ENCODE data around the gene PPIL1.

The PPIL1 gene

GRCh38 chr6:36874443-36875249, at the start of gene PPIL1 (continued):
- no peak for TF ChIP-seq ZNF776 (tag by site-specific recombination; IDR thresholded peaks at IDR 0.05; ENCODE audit: borderline replicate concordance)
- no peak for TF ChIP-seq PRDM1 (tag by site-specific recombination; IDR thresholded peaks at IDR 0.05)
- no peak for TF ChIP-seq ZNF174 (tag by site-specific recombination; IDR thresholded peaks at IDR 0.05)
- 0 out of 2 replicates have a peak, but pooled peaks have one; percentile 14 for TF ChIP-seq ZNF677 (tag by site-specific recombination; IDR thresholded peaks at IDR 0.05)
- TF ChIP-seq GFI1B (tag by site-specific recombination; IDR thresholded peaks at IDR 0.05), result peak; percentile 68
- TF ChIP-seq ZNF510 (tag by site-specific recombination; IDR thresholded peaks at IDR 0.05; ENCODE audit: insufficient replicate concordance), result no peak
- no peak for TF ChIP-seq ZNF274 (IDR thresholded peaks at IDR 0.05; ENCODE audit: low read length)
- TF ChIP-seq ZNF274 (tag by site-specific recombination; IDR thresholded peaks at IDR 0.05; ENCODE audit: borderline replicate concordance), result no peak
- TF ChIP-seq ZNF555 (tag by site-specific recombination; conservative IDR thresholded peaks at IDR 0.05), result no peak
- TF ChIP-seq ZNF785 (tag by site-specific recombination; IDR thresholded peaks at IDR 0.05), result 0 out of 2 replicates have a peak, but pooled peaks have one; percentile 18
- TF ChIP-seq PATZ1 (tag by site-specific recombination; IDR thresholded peaks at IDR 0.05), result peak; percentile 94
- no peak for TF ChIP-seq ZNF280C (tag by site-specific recombination; IDR thresholded peaks at IDR 0.05)
- TF ChIP-seq REST (tag by site-specific recombination; IDR thresholded peaks at IDR 0.05), result peak; percentile 61; the same call in 1 of the 2 replicates
- peak; percentile 68; the same call in 1 of the 2 replicates for TF ChIP-seq ZSCAN16 (tag by site-specific recombination; IDR thresholded peaks at IDR 0.05)
- TF ChIP-seq ZNF521 (tag by site-specific recombination; IDR thresholded peaks at IDR 0.05), result no peak
- peak; percentile 37; the same call in 1 of the 2 replicates for TF ChIP-seq ZBTB6 (tag by site-specific recombination; IDR thresholded peaks at IDR 0.05)
- TF ChIP-seq SP7 (tag by site-specific recombination; IDR thresholded peaks at IDR 0.05), result peak; percentile 92
- peak; percentile 84 for TF ChIP-seq ZNF629 (tag by site-specific recombination; IDR thresholded peaks at IDR 0.05)
- no peak for TF ChIP-seq ZNF19 (tag by site-specific recombination; IDR thresholded peaks at IDR 0.05; ENCODE audit: low read depth)
- TF ChIP-seq ZNF596 (tag by site-specific recombination; IDR thresholded peaks at IDR 0.05), result peak; percentile 62; the same call in 1 of the 2 replicates
- peak; percentile 94 for TF ChIP-seq IKZF3 (tag by site-specific recombination; IDR thresholded peaks at IDR 0.05)
- TF ChIP-seq PBX3 (CRISPR knock-in tag; IDR thresholded peaks at IDR 0.05), result no peak
- no peak for TF ChIP-seq ZNF211 (tag by site-specific recombination; IDR thresholded peaks at IDR 0.05; ENCODE audit: low read depth)
- TF ChIP-seq ZNF692 (tag by site-specific recombination; IDR thresholded peaks at IDR 0.05), result peak; percentile 88
- TF ChIP-seq ZNF792 (tag by site-specific recombination; IDR thresholded peaks at IDR 0.05), result peak; percentile 57; the same call in 1 of the 2 replicates
- no peak for TF ChIP-seq ZNF830 (tag by site-specific recombination; IDR thresholded peaks at IDR 0.05; ENCODE audit: low read depth)

All from HEK293 (cell line).